Astrocyte (in vitro differentiated cells and primary cell): ENCODE measurements around the gene FAM174C.

Experiments
- CTCF ChIP-seq: IDR thresholded peaks from 2 replicates; pipeline ENCODE4 v1.5.1; 2011; ENCODE audit warnings: low read depth, mild to moderate bottlenecking, inconsistent platforms, low read length, moderate library complexity; ENCODE audit not compliant: insufficient read depth
- EZH2 ChIP-seq: IDR thresholded peaks from 2 replicates; pipeline ENCODE4 v1.6.1; 2012; ENCODE audit warnings: mild to moderate bottlenecking, low read length, inconsistent platforms; ENCODE audit not compliant: insufficient read depth

GRCh38 chr19:1226522-1227303 lies 48.6 kb upstream of the FAM174C start:
- TF ChIP-seq CTCF (no peak), EZH2 (no peak)
